ENCODE data around the gene SLIT3.

SLIT3 gene

DNA sequence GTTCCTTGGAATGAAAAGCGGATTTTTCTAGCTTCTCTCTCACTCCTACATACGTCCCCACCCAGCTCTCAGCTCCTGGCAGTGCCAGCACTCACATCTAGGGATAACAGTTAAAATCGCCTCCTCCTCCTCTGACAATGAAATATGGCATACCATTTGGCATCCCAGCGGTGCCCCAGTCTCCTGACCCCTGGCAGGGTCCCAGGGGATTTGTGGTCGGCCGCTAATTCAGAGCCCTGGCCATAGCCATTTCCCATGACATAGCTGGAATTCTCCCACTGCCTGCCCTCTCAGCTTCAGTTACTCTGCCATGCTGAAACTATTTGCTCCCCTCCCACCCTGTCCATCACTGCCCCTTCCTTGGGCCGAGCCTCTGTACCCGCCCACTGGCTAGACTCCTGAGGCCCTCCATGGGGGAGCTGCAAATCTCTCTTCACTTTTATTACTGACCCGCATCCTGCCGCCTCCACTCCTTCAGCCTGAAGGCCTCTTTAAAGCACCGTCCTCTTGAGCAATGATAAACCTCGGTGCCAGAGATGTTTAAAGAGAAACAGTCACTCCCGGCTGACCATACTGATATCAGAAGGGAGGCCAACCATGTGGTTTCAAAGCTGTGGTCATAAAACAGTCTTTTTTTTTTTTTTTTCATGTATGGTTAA, 139.8 kb downstream of the SLIT3 start:
- Histone ChIP-seq H3K4me3 (ENCODE audit: low read depth, low read length) (no peak overlapping the region), H3K36me3 (ENCODE audit: control insufficient read depth in 2 of 2, insufficient read depth in 1 of 2, low read length in 2 of 2) (no peaks in the 10 kb centered on the region), H3K4me1 (ENCODE audit: control insufficient read depth, insufficient read depth, low read length) (peaks cover 5% of the 10 kb centered on the region; the same call in 1 of the 2 replicates), H3K27ac (ENCODE audit: extremely low read depth, low read depth, low read length) (no peak overlapping the region), H3K9me3 (ENCODE audit: control insufficient read depth, insufficient read depth, low read depth, low read length) (no peaks in the 10 kb centered on the region)
- ChIA-PET POLR2A (interaction anchor here (0.8 to 1.2 kb wide), 3 partner anchors 13 to 57 kb away, joined by 3 to 4 read pairs (median 3); no protein-coding TSS in a partner anchor), CTCF (interaction anchor here (0.6 to 1.7 kb wide), 3 partner anchors 12 to 159 kb away, joined by 6 to 8 read pairs (median 6); no protein-coding TSS in a partner anchor)
- TF ChIP-seq ZNF624 (tag by site-specific recombination; IDR thresholded peaks at IDR 0.05) (no peak), GLI4 (tag by site-specific recombination; IDR thresholded peaks at IDR 0.05) (no peak), GLIS2 (tag by site-specific recombination; IDR thresholded peaks at IDR 0.05) (no peak), ZNF121 (tag by site-specific recombination; IDR thresholded peaks at IDR 0.05) (no peak), ZNF529 (tag by site-specific recombination; IDR thresholded peaks at IDR 0.05; ENCODE audit: insufficient replicate concordance) (no peak), ZNF670 (tag by site-specific recombination; IDR thresholded peaks at IDR 0.05; ENCODE audit: low read depth) (no peak), ZNF138 (tag by site-specific recombination; IDR thresholded peaks at IDR 0.05; ENCODE audit: borderline replicate concordance) (no peak), ZSCAN30 (tag by site-specific recombination; IDR thresholded peaks at IDR 0.05) (no peak), ZNF501 (tag by site-specific recombination; IDR thresholded peaks at IDR 0.05) (no peak), ZNF585B (tag by site-specific recombination; IDR thresholded peaks at IDR 0.05) (no peak), TSHZ1 (tag by site-specific recombination; IDR thresholded peaks at IDR 0.05; ENCODE audit: borderline replicate concordance) (no peak), ZNF768 (tag by site-specific recombination; IDR thresholded peaks at IDR 0.05) (no peak), ZNF394 (tag by site-specific recombination; IDR thresholded peaks at IDR 0.05; ENCODE audit: borderline replicate concordance) (no peak), ZNF785 (tag by site-specific recombination; IDR thresholded peaks at IDR 0.05) (no peak), ZNF514 (tag by site-specific recombination; IDR thresholded peaks at IDR 0.05) (no peak), ZFP3 (tag by site-specific recombination; IDR thresholded peaks at IDR 0.05; ENCODE audit: low read depth) (no peak), ZNF707 (tag by site-specific recombination; IDR thresholded peaks at IDR 0.05) (no peak), ZSCAN23 (tag by site-specific recombination; IDR thresholded peaks at IDR 0.05) (no peak), SCRT2 (tag by site-specific recombination; IDR thresholded peaks at IDR 0.05) (no peak), ZNF155 (tag by site-specific recombination; IDR thresholded peaks at IDR 0.05) (no peak), KLF10 (tag by site-specific recombination; IDR thresholded peaks at IDR 0.05) (0 out of 2 replicates have a peak, but pooled peaks have one; percentile 36), ZNF274 (IDR thresholded peaks at IDR 0.05; ENCODE audit: low read length) (no peak), ZNF274 (tag by site-specific recombination; IDR thresholded peaks at IDR 0.05; ENCODE audit: borderline replicate concordance) (no peak), KLF16 (tag by site-specific recombination; IDR thresholded peaks at IDR 0.05) (no peak), HOXD13 (CRISPR knock-in tag; IDR thresholded peaks at IDR 0.05; ENCODE audit: borderline replicate concordance) (no peak), ZNF24 (tag by site-specific recombination; IDR thresholded peaks at IDR 0.05) (no peak), ZNF692 (tag by site-specific recombination; IDR thresholded peaks at IDR 0.05) (0 out of 2 replicates have a peak, but pooled peaks have one; percentile 37), WT1 (tag by site-specific recombination; IDR thresholded peaks at IDR 0.05) (peak; percentile 78), ATF2 (tag by site-specific recombination; IDR thresholded peaks at IDR 0.05; ENCODE audit: low read depth) (no peak), BCL11A (tag by site-specific recombination; IDR thresholded peaks at IDR 0.05; ENCODE audit: low read depth) (no peak), ZNF174 (tag by site-specific recombination; IDR thresholded peaks at IDR 0.05) (no peak), ZNF549 (tag by site-specific recombination; IDR thresholded peaks at IDR 0.05) (no peak)
- TF ChIP-seq, protein P1, sequence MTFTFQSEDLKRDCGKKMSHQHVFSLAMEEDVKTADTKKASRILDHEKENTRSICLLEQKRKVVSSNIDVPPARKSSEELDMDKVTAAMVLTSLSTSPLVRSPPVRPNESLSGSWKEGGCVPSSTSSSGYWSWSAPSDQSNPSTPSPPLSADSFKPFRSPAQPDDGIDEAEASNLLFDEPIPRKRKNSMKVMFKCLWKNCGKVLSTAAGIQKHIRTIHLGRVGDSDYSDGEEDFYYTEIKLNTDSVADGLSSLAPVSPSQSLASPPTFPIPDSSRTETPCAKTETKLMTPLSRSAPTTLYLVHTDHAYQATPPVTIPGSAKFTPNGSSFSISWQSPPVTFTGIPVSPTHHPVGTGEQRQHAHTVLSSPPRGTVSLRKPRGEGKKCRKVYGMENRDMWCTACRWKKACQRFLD (tag by site-specific recombination; IDR thresholded peaks at IDR 0.05) = no peak
